Stimulated activated CD8-positive, alpha-beta memory T cell treated with anti-CD3 and anti-CD28 coated beads, Interleukin-4, amount 100 ng/mL, for 4 hours (primary cell): Measurements from ENCODE around the gene TXNL4B.

ENCODE experiments used
- DNase-seq, 2 donors: peaks; one replicate each; pipeline ENCODE4 v3.0.0-alpha.2; 2020; ENCODE audit warnings: low read depth in 2 of 2, low spot score in 1 of 2

TXNL4B gene

DNA sequence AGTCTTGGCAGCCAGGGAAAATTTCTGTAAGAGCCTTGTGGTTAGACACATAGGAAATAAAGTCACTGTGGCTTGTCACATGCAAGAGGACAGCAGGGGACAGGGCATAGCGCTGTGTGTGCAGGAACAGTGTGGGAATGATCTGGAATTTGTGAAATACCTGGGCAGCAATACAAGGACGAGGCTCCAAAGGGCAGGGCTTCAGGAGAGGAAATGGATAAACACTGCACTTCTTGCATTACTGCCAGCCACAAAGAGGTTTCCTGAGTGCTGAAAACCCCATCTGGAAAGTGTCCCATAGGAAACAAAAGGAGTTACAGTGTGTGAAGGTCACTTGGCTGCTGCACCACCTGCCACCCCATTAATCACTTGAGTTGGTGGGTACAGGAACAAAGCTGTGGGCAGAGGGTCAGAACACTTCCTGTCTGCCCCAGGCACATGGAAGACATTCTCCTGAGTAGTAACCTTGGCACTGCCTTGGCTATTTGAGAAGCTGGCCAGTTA, 51.2 kb downstream of the TXNL4B start:
- DNase-seq: no peak

GRCh38 chr16:72036098-72036497, 57.3 kb downstream of the TXNL4B start:
- DNase-seq: no peak
